GM06990 (cell line): ENCODE results near the gene EPN2.
A peak's percentile ranks its signal among the peaks of the same experiment; 100 is the strongest.

ENCODE experiments used
- DNase-seq: peaks from one replicate; pipeline ENCODE4 v3.0.0-alpha.2; 2011; ENCODE audit not compliant: insufficient read length; ENCODE audit errors: extremely low read depth
- H3K27me3 ChIP-seq: replicated peaks from 2 replicates; pipeline ENCODE4 v1.6.0; 2011; ENCODE audit warnings: low read length; ENCODE audit not compliant: control insufficient read depth, insufficient read depth
- H3K36me3 ChIP-seq: 2 replicates; pipeline ENCODE4 v1.5.1; 2011; ENCODE audit warnings: low read length; ENCODE audit not compliant: control insufficient read depth, insufficient read depth
- H3K4me3 ChIP-seq: replicated peaks from 2 replicates; pipeline ENCODE4 v1.5.1; 2011; ENCODE audit warnings: low read depth, mild to moderate bottlenecking, control low read depth, low read length
- CTCF ChIP-seq: IDR thresholded peaks from 2 replicates; pipeline ENCODE4 v1.5.1; 2011; ENCODE audit warnings: low read length, control low read depth, mild to moderate bottlenecking, inconsistent platforms; ENCODE audit not compliant: insufficient read depth, poor library complexity, severe bottlenecking

Gene EPN2

GRCh38 chr17:19370493-19370960 is 133.4 kb downstream of the EPN2 start:
- Histone ChIP-seq H3K4me3 (no peak overlapping the region), H3K27me3 (no peaks in the 10 kb centered on the region), H3K36me3 (no peaks in the 10 kb centered on the region)
- TF ChIP-seq CTCF, result no peak
- DNase-seq, result peak; percentile 54

- no peaks in the 10 kb centered on the region for H3K27me3 ChIP-seq
- no peak for TF ChIP-seq CTCF
- no peaks in the 10 kb centered on the region for H3K36me3 ChIP-seq
- no peak overlapping the region for H3K4me3 ChIP-seq
- DNase-seq, result no peak
Measured at GRCh38 chr17:19371259-19372010, 134.3 kb downstream of the EPN2 start.

- Histone ChIP-seq H3K27me3 (no peaks in the 10 kb centered on the region), H3K4me3 (no peak overlapping the region), H3K36me3 (no peaks in the 10 kb centered on the region)
- no peak for TF ChIP-seq CTCF
- DNase-seq, result no peak
Measured at GRCh38 chr17:19372011-19372370, 134.8 kb downstream of the EPN2 start.

GRCh38 chr17:19372439-19372838 is 135.3 kb downstream of the EPN2 start:
- no peak for DNase-seq
- Histone ChIP-seq H3K27me3 (no peaks in the 10 kb centered on the region), H3K4me3 (no peak overlapping the region), H3K36me3 (no peaks in the 10 kb centered on the region)
- no peak for TF ChIP-seq CTCF

- Histone ChIP-seq H3K27me3 (no peaks in the 10 kb centered on the region), H3K4me3 (no peak overlapping the region), H3K36me3 (no peaks in the 10 kb centered on the region)
- TF ChIP-seq CTCF, result no peak
- no peak for DNase-seq
Measured at GRCh38 chr17:19372866-19373504, 135.8 kb downstream of the EPN2 start.

GRCh38 chr17:19374136-19374535 is 137.0 kb downstream of the EPN2 start:
- DNase-seq, result no peak

More at GRCh38 chr17:19374136-19374535, 137.0 kb downstream of the EPN2 start:
- no peaks in the 10 kb centered on the region for H3K36me3 ChIP-seq
- TF ChIP-seq CTCF, result no peak
- H3K27me3 ChIP-seq, result no peaks in the 10 kb centered on the region
- no peak overlapping the region for H3K4me3 ChIP-seq
